Peyer's patch (tissue), 4 donors: ENCODE results near the gene ZSWIM5.

Source experiments
- POLR2A ChIP-seq, 2 donors: fragments of 450-650 bp; IDR thresholded peaks; one replicate each; pipeline ENCODE4 v1.5.1; 2017; ENCODE audit warnings: antibody characterized with exemption in 2 of 2, mild to moderate bottlenecking in 2 of 2, moderate library complexity in 2 of 2
- TF ChIP-seq, protein P1 (sequence below), 6 experiments: fragments of 450-650 bp in 4 of 6; fragments of 200-600 bp in 2 of 6; sonication (generic) in 1 of 6; IDR thresholded peaks; one replicate each; pipeline ENCODE4 v1.5.1; 2017 to 2019; ENCODE audit warnings: antibody characterized with exemption in 6 of 6, mild to moderate bottlenecking in 3 of 6, moderate library complexity in 1 of 6

DNA sequence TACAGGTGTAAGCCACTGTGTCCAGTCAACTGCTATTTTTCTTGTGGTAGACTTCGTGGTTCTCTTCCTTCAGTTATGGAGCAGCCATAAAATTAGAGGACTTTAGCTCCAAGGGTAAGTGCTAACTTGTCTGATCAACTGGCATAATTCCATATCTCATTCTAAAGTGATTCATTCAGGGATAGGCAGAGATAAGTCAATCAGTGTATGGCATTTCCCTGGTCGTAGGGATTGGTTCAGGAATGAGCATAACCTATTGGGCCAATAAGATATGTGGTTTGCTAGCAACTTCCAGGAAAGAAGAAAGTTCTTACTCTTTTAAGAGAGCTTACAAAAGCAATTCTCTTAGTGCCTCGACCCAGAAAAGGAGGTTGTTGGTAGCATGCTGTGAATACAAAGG, 4.7 kb upstream of the ZSWIM5 start:
- TF ChIP-seq, protein P1, sequence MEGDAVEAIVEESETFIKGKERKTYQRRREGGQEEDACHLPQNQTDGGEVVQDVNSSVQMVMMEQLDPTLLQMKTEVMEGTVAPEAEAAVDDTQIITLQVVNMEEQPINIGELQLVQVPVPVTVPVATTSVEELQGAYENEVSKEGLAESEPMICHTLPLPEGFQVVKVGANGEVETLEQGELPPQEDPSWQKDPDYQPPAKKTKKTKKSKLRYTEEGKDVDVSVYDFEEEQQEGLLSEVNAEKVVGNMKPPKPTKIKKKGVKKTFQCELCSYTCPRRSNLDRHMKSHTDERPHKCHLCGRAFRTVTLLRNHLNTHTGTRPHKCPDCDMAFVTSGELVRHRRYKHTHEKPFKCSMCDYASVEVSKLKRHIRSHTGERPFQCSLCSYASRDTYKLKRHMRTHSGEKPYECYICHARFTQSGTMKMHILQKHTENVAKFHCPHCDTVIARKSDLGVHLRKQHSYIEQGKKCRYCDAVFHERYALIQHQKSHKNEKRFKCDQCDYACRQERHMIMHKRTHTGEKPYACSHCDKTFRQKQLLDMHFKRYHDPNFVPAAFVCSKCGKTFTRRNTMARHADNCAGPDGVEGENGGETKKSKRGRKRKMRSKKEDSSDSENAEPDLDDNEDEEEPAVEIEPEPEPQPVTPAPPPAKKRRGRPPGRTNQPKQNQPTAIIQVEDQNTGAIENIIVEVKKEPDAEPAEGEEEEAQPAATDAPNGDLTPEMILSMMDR (IDR thresholded peaks at IDR 0.05) = no peak
- peak in 1 of 2 donors; percentile 13 for TF ChIP-seq POLR2A (IDR thresholded peaks at IDR 0.05)
